ENCODE measurements around the gene STK33. TPM values are rescaled to one million over a fixed set of nuclear protein-coding genes. Genes with fewer than 3 reads are reported as not detected.
"Not testable (repeated sequence)": the region's sequence is repeated elsewhere in the genome, so short reads cannot be mapped to it uniquely, and the experiment has no call there.

Gene STK33
- total RNA-seq, 2 experiments from 2014 or later, result 2.5 to 3.1 TPM

DNA sequence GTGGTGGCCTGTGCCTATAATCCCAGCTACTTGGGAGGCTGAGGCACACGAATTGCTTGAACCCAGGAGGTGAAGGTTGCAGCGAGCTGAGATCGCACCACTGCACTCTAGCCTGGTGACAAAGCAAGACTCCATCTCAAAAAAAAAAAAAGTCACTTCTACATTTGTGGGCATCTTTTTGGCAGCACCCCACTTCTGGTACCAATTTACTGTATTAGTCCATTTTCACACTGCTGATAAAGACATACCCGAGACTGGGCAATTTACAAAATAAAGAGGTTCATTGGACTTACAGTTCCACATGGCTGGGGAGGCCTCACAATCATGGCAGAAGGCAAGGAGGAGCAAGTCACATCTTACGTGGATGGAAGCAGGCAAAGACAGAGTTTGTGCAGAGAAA, 126.2 kb downstream of the STK33 start:
- POLR2A ChIA-PET, result not testable (repeated sequence)

DNA sequence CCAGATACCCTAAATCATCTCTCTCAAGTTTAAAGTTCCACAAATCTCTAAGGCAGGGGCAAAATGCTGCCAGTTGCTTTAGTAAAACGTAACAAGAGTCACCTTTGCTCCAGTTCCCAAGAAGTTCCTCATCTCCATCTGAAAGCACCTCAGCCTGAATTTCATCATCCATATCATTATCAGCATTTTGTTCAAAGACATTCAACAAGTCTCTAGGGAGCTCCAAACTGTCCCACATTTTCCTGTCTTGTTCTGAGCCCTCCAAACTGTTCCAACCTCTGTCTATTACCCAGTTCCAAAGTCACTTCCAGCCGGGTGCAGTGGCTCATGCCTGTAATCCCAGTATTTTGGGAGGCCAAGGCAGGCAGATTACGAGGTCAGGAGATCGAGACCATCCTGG, 126.7 kb downstream of the STK33 start:
- POLR2A ChIA-PET, CTCF ChIA-PET: not testable (repeated sequence)

More for the DNA sequence above, 126.2 kb downstream of the STK33 start:
- CTCF ChIA-PET, result not testable (repeated sequence)

DNA sequence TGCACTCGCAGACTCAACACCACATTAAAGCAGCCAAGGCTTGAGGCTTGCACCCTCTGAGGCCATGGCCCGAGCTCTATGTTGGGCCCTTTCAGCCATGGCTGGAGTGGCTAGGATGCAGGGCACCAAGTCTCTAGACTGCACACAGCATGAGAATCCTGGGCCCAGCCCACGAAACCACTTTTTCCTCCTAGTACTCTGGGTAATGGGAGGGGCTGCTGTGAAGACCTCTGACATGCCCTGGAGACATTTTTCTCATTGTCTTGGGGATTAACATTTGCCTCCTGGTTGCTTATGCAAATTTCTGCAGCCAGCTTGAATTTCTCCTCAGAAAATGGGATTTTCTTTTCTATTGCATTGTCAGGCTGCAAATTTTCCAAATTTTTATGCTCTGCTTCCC, 127.1 kb downstream of the STK33 start:
- CTCF ChIA-PET, result not testable (repeated sequence)

DNA sequence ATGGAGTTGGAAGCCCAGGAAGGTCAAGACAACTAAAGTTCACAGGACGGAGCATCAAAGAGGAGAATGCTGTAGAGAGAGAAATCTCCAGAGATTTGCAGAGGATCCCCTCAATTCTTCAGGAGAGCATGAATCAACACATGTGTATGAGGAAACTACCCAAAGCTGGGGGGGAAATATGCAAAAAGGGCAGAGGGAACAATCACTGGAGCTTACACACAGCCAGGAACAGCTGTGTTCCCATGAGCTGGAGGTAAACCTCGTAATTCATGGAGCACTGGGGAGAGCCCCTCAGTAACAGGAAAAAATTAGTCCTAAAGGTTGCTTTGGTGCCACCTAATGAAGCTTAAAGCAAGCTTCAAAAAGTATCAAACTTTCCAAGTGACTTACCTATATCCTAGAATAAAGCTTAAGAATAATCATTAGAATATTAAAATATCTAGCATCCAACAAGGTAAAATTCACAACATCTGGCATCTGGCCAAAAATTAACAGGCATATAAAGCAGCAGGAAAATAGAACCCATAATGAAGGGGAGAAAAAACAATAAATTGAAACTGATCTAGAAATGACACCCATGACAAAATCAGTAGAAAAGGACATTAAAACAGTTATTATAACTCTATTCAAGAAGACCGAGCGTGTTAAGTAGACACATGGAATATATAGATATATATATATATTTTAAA, 134.2 kb downstream of the STK33 start:
- ChIA-PET CTCF (no interaction called here), POLR2A (no interaction called here)

More for the DNA sequence above, 127.1 kb downstream of the STK33 start:
- POLR2A ChIA-PET, result not testable (repeated sequence)

DNA sequence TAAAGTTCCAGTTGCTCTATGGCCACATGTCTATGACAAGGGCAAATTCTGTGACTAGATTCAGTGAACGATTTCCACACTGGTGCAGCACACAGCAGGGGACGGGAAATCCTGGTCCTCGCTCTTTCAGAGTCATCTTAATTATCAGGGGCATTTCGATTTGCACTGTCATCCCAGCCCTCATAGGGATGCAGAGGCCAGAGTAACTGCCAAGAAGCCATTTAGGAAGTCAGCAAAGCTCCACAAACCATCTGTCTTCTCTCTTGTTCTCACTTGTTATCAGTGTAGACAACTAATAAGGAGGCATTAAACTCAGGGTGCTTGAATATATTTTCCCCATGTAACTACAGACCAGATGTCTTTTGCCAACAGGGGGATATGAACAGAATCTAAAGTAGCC, 151.7 kb downstream of the STK33 start:
- ChIA-PET CTCF (no interaction called here), POLR2A (no interaction called here)

DNA sequence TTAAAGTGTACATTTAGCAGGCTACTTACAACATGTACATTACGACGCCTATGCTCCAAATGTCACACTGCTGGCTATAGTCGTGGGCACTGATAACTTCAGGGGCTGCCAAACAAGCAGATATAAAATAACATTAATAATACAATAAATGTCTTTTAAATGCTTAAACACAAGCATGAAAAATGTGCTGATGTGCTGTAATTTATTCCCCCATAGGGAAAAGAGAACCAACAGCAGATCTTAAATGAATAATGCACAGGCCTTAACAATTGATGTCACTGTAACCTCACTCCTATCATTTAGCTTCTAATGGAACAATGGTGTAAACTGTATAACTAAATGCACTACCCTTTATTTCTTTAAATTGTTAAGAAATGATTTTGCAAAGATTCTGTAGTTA, 153.4 kb downstream of the STK33 start:
- ChIA-PET POLR2A (no interaction called here), CTCF (no interaction called here)

DNA sequence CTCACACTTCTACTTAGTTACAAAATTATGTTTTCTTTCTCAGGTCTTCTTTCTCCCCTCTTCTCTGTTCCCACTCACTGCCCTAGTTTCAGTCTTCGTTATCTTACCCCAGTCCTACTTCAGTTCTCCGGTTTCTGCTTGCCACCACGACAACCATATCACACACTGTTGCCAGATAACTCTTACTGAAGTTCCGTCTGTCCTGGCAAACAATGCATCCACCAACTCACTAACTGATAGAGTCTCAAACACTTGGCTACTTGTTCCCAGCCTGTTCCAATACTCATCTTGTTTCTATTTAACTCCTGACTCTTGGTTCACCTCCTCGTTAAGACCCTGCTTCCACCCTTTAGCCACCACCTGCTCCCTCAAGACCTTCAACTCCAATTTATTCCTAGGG, 164.5 kb downstream of the STK33 start:
- CTCF ChIA-PET, result no interaction called here
- POLR2A ChIA-PET, result no interaction called here

DNA sequence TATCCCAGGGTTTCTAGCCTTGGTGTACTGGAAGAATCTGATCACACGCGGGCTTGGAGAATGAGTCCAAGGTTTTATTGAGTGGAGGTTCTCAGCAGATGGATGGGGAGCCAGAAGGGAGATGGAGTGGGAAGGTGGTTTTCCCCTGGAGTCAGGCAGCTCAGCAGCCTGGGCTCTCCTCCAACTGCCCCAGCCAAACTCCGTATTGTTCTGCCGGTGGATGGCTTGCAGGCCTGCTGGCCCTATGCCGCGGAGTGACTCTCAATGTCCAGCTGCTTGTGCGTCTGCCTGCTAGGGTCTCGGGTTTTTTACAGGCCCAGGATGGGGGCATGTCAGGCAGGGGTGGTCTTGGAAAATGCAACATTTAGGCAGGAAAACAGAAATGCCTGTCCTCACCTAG, 168.0 kb downstream of the STK33 start:
- ChIA-PET POLR2A (no interaction called here), CTCF (no interaction called here)

DNA sequence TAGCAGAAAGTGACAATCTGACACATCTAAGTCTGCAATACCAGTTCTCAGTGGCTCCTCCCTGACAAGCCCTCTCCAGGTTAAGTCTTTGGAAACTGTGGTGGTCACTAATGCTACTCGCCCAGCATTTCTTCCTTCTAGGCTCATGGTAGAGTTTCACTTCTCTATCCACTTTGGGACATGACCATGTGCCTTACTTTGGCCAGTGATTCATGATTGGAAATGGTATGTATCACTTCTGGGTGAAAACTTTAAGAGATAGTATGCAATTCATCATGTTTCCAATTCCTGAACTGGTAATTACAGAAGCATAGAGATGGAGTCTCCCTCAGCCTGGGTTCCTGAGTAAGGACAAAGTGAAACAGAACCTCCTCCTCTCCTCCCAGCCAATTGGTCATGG, 178.8 kb downstream of the STK33 start:
- ChIA-PET POLR2A (no interaction called here), CTCF (no interaction called here)

DNA sequence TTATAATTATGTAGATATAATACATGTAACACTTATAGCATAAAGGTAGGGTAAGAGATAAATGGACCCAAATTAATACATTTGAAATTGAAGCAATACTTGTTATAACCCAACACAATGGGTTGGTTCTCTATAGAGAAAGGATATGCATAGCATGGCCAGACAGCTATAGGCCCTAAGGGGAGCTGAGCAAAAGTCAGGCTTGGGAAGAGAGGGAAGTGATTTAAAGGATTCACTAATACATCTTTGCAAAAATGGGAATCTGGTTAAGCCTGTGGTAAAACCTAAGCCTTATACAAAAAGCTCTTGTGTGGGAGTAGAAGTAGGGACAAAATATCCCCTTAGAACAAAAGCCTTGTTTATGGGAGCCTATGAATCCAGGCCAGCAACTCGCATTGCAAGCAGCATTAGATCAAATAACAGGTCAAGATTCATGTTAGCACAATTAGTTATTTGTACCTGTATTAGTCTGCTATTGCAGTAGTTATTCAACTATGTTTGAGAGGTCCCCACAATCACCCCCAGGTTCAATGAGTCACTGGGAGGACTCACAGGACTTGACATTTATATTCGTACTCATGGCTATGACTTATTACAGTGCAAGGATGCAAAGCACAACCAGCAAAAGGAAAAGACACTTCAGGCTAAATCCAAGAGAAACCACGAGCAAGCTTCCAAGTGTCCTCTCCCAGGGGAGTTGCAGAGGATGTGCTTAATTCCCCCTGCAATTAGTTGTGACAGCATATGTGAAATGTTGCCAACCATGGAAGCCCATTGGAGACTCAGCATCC, 185.7 kb downstream of the STK33 start:
- CTCF ChIA-PET, result no interaction called here
- POLR2A ChIA-PET, result no interaction called here

DNA sequence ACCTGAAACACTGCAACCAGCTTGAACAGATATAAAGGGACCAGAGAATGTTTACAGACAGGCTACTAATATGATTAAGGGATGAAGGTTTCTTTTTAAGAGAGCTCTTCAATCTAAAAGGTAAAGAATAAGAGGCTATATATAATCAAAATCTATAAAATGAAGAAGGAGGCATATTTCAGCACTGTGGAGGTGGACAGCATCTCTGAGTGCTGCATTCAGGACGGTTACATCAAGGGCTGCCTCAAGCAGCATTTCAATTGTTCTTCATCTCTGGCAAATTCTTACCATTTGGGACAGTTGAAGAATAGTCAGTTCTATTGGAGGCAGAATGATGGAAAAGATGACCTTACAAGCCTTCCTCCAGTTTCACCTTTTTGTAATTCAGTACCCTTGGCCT, 190.7 kb downstream of the STK33 start:
- CTCF ChIA-PET, result no interaction called here
- POLR2A ChIA-PET, result no interaction called here

DNA sequence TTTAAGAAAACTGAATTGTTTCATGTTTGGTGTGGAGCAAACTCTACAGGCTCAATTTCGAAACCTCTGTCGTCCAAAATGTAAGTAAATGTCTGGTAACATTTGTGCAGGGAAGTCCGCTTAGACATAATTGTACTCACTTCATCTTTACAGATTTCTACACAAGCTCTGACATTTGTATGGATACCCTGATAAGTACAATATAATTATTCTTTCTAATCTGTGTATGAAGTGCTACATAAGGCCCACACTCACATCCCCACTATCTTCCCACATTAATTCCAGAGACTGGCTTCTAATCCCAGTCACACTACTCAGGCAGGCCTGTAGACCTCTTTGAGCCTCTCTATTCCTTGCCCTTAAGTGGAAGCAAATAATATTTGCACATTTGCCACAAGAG, 201.1 kb downstream of the STK33 start:
- ChIA-PET CTCF (no interaction called here), POLR2A (no interaction called here)

DNA sequence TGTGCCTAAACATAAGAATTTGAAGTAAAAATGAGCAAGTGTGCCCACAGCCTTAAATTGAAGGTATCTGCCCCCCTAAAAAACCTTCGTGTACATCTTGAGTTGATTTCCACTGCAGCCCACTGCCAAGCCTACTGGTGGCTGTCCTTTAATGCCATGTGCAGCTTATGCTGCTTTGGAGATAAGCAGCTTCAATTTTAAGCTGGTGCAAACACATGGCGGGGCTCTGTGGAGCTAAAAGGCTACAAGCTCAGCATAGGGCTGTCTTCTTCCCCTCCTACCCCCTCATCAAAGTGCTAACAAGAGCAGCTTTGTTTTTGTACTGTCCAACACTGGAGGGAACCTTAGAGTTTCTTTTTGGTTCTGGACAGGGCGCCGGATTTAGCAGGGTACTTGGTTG, 201.9 kb downstream of the STK33 start:
- CTCF ChIA-PET, result interaction anchor here (0.5 kb wide), 1 partner anchor 136 kb away, joined by 4 read pairs; no protein-coding TSS in a partner anchor
- POLR2A ChIA-PET, result no interaction called here

DNA sequence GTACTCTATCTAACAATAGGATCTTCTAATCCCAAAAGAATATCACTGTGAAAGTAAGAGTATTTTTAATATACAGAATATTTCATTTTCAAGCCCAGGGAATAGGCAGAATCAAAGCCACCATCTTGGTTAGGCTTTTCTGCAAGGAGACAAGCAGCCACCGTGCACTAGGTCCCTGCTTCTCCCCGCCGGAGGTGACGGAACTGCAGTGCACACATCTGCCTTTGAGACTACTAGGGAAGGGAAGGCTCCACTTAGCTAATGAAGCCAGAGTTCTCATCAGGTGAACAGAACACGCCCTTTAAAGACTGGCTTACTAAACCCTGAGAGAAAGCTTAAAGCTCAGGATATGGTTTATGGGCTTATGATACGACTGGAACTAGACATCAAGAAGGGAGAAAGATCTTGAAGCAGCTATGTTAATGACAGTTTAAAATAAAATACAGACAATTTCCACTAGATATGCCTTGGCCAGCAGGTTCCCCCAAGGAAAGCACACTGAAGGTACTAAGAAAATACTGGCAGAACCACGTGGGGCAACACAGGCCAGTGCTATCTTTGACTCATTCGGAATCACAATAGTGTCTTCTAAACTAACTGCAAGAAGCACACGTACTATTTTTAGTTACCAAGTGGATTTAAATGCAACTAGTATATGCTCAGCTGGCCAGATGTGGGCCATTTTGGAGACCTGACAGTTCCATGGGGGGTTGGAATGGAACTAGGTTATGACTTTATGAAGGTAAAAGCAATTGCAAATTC, 203.0 kb downstream of the STK33 start:
- ChIA-PET CTCF (no interaction called here), POLR2A (no interaction called here)

DNA sequence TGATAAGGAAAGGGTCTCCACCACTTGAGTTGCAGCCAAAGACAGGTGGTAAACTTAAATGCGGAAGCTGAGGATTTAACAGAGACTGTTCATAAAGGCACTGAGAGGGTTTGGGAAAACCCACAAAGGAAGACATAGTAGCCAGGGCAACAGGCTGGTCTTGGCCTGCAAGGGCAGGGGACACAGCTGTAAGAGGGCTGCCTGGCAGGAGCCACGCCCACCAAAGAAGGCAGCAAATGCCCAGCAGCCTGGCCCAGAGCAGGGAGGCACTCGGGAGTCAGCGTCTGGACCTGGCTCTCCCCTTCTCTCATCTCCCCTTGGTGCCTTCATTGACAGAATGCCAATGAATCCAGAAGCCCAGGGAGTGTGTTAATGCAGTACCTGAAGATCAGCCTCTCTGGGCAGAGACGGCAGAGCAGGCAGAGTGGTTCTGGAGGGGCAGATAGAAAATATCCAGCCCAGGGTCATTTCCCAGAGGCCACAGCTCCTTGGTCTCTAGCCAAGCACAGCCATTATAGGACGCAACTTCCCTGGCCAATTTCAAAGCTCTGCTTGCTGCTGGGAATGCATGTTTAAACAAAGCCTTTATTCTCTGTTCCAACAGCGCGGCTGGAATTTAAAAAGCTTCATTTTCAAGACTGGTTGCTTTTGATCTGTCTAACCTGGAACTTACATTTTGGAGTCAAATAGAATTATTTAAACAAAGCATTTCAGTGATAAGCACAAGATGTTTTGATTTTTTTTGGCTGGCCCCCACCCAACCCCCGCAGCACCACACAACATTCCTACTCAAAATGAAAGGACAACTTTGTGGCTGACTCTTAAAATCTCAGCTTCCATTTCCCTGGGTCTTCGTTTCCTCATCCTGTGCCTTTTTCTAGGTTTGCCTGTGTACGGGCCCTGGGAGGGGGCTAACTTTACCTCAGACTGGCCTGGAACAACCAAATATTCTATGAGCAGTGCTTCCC, 204.7 kb downstream of the STK33 start:
- POLR2A ChIA-PET, result no interaction called here
- CTCF ChIA-PET, result no interaction called here

DNA sequence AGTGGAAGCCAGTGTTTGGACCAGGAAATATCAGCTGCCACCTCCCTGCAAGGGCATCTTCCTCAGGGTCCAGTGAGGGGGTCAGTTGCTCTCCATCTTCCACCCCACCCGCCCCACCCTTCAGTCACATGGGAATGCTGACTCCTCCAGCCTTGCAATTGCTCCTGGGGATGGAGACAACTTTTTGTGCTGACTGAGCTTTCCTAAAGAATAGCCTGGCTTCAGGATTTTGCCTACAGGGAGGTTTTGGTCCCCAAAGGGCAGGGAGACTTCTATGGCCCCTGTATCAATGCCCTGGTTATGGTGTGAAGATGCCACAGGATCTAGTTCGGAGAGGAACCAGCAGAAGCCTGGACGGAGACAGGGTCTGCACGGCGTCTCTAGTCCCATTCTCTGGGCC, 206.3 kb downstream of the STK33 start:
- CTCF ChIA-PET, result no interaction called here
- POLR2A ChIA-PET, result no interaction called here

DNA sequence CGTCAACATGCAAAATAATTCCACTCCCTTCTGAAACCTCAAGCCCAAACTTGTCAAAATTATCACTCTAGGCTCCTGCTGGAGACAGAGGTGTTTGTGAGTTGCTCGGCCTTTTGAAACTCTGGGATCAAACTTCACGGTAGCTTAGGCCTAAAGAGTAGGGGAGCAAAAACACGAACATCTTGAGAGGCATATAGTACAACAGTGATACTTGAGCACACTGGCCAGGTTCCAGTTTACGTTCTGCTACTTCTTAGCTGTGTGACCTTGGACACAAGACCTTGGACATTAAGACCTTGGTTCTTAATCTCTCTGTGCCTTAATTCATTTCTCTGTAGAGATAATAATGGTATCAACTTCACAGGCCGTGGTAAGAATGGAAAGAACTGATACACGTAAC, 206.9 kb downstream of the STK33 start:
- ChIA-PET CTCF (no interaction called here), POLR2A (no interaction called here)

DNA sequence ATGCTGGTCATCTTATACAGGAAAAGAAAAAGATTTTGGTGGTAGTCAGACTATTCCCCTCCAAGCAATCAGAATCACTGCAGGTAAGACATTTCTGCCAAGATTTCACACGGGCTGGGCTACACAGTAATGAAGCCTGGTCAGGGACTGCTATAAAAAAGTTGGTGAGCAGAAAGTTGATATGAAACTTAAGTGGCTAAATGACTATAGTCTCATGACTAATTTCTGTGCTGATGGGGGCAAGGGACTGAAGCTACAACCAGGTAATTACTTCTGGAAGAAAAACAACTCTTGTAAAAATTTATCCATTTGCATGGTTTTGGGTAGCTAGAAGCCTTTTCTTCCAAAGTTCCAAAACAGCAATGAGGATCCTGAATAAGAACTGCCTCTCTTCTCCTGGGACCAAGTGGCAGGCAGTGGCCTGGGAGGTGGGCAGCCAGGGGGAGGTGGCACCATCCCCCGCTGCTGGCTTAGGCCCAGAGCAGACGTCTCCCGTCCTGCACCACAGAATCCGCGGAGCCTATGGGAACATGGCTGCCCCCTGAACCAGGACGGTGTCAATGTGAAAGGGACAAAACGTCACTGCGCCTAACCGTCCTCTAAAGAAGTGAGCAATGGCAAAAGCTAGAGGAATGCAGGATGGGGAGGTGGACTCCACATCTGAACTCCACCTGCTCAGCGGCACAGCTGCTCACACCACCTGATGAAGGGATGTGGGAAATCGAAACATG, 207.7 kb downstream of the STK33 start:
- ChIA-PET POLR2A (no interaction called here), CTCF (no interaction called here)

DNA sequence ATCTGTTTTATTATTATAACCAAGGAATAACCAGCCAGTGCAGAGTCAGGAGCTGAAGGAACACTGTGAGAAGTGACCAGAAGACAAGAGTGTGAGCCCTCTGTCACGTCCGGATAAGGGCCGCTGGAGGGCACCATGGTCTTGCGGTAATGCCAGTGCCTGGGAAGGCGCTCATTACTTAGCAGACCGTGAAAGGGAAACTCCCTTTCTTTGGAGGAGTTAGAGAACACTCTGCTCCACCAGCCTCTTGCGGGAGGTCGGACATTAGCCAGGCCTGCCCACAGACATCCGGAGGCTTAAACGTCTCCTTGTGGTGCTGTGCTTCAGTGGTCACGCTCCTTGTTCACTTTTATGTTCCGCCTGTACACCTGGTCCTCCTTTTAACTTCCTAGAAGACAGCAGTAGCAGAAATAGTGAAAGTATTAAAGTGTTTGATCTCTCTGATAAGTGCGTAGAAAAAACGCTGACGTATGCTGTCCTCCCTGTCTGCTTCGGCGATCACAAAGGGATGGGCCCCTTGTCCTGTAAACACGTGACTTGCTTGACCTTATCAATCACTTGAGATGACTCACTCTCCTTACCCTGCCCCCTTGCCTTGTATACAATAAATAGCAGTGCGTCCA, 209.7 kb downstream of the STK33 start:
- CTCF ChIA-PET, result no interaction called here
- POLR2A ChIA-PET, result no interaction called here

Data from activated CD8-positive, alpha-beta memory T cell treated with anti-CD3 and anti-CD28 coated beads for 36 hours (primary cell).